ENCODE data around the gene IKZF3.
"Not testable (repeated sequence)": the region's sequence is repeated elsewhere in the genome, so short reads cannot be mapped to it uniquely, and the experiment has no call there.

The IKZF3 gene

DNA sequence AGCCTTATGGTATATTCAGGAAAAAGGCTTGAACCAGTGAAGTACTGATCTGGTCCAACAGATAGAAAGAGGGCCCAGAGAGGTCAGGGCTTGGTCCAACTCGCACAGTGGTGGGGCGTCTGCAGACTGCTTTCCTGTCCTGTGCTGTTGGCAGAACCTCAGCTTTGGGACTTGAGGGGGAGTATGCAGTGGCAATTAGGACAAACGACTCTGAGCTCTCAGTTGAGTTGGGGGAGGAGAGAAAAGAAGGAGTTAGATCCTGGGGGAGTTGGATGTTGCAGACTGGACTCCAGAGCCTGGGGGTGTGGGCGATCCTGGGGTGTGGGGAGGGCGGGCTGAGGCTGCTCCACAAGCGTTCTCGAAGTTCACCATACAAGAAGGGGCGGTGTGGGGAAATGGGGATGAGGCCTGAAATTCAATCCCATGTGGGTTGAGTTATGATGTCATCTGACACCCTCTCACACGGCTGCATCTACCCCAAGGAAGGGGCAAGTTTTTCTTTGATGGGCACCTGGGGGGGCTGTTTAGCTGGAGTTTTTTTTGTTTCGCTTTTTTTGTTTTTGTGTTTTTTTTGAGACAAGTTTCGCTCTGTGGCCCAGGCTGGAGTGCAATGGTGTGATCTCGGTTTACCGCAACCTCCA is 111.8 kb downstream of the IKZF3 start:
- no peak overlapping the region for H3K4me3 ChIP-seq (ENCODE audit: low read depth, low read length)
- no peak for DNase-seq (ENCODE audit: low read depth)
- TF ChIP-seq, protein P1, sequence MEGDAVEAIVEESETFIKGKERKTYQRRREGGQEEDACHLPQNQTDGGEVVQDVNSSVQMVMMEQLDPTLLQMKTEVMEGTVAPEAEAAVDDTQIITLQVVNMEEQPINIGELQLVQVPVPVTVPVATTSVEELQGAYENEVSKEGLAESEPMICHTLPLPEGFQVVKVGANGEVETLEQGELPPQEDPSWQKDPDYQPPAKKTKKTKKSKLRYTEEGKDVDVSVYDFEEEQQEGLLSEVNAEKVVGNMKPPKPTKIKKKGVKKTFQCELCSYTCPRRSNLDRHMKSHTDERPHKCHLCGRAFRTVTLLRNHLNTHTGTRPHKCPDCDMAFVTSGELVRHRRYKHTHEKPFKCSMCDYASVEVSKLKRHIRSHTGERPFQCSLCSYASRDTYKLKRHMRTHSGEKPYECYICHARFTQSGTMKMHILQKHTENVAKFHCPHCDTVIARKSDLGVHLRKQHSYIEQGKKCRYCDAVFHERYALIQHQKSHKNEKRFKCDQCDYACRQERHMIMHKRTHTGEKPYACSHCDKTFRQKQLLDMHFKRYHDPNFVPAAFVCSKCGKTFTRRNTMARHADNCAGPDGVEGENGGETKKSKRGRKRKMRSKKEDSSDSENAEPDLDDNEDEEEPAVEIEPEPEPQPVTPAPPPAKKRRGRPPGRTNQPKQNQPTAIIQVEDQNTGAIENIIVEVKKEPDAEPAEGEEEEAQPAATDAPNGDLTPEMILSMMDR (IDR thresholded peaks at IDR 0.05; ENCODE audit: control insufficient read depth, extremely low read depth, insufficient read depth), result no peak

DNA sequence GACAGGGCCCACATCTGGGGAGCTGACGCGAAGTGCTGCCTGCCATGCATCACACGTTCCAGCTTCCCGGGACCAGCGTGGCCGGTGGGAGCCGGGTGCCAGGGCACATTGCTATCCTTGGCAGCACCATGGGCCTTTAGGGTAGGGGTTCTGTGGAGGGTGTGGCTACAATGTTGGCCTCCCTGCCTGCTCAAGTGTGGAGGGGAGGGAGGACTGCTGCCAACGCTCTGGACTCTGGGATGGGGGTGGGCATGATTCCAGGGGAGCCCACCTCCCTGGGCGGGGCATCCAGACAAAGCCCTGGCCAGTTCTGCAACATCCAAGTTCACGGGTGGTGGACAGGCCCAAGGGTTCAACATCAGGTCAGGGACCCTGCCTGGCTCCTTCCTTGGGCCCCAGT is 112.5 kb downstream of the IKZF3 start:
- no peak for DNase-seq (ENCODE audit: low read depth)
- no peak overlapping the region for H3K4me3 ChIP-seq (ENCODE audit: low read depth, low read length)
- TF ChIP-seq, protein P1 (IDR thresholded peaks at IDR 0.05; ENCODE audit: control insufficient read depth, extremely low read depth, insufficient read depth), result no peak

DNA sequence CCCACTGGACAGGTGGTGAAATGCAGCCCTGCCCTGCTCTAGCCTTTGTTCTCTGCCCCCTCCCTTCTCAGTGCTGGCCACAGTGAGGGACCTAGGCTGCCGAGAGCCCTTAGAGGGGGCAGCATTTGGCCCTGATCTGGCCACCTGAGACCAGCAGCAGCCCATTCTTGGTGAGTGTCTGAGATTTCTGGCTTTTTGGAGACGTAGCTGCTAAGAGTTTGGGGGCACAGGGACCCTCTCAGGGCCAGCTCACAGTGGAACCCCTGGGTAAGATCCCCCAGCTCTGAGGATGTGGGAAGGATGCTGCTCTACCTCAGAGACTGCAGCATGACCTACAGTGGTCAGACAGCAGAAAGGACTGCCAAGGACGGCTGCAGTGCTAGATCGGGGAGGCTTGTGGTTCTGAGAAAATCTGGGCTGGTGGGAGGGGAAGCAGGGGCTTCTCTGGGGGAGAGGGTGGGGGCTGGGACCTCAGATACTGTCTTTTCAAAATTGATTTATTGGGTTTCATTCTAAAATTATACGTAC is 113.0 kb downstream of the IKZF3 start:
- no peak for DNase-seq (ENCODE audit: low read depth)
- no peak overlapping the region for H3K4me3 ChIP-seq (ENCODE audit: low read depth, low read length)
- TF ChIP-seq, protein P1 (IDR thresholded peaks at IDR 0.05; ENCODE audit: control insufficient read depth, extremely low read depth, insufficient read depth), result no peak

DNA sequence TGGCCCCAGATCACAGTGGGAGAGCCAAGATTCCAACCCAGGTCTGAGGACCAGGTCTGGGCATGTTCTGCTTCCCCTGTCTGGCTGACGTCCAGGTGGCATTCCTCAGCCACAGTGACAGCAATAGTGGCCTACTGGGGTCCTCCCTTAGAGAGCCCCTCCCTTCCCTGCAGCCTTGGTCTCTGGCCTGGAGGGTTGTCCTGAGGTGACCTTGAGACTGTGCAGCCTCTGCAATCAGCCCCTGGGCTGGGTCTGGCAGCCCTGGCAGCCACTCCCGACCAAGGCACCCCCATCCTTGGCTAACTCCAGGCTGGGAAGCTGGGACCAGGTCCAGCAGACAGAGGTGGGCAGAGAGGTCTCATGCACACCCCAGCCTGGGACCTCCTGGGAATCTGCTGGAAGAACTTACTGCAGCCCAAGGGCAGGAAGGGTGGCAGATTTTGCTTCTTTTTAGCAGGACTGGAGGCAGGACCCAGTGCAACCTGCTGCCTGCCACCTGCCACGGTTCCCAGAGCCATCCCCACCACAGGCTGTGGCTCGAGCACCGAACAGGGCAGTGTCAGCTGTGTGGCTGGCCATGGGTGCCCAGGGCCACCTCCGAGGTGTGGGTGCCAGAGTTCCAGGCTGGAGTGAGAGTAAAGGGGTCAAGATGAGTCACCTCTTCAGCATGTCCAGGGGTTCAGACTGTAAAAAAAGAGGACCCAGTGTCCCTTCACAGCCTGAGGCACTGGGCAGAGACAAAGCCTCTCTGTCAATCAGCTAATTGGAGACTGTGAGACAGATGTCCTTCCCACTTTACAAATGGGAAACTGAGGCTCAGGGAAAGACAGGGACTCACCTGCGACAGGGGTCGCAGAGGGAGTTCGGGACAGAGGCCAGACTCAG is 113.7 kb downstream of the IKZF3 start:
- TF ChIP-seq, protein P1 (IDR thresholded peaks at IDR 0.05; ENCODE audit: control insufficient read depth, extremely low read depth, insufficient read depth), result no peak
- H3K4me3 ChIP-seq (ENCODE audit: low read depth, low read length), result no peak overlapping the region
- no peak for DNase-seq (ENCODE audit: low read depth)

DNA sequence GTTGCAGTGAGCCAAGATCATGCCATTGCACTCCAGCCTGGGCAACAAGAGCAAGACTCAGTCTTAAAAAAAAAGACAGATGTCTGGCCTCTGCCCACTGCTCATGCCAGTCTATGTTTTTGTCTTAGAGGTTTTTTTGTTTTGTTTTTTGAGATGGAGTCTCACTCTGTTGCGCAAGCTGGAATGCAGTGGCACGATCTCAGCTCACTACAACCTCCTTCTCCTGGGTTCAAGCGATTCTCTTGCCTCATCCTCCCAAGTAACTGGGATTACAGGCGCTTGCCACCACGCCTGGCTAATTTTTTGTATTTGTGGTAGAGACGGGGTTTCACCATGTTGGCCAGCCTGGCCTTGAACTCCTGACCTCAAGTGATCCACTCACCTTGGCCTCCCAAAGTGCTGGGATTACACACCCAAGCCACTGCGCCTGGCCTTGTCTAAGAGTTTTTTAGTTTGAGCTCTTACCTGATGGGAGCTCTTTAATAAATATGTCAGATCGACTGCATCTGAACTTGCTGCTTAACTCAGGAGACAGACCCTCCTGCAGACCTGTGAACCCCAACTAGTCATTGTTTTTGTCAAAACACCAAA is 115.6 kb downstream of the IKZF3 start:
- not testable (repeated sequence) for H3K4me3 ChIP-seq (ENCODE audit: low read depth, low read length); DNase-seq (ENCODE audit: low read depth)

DNA sequence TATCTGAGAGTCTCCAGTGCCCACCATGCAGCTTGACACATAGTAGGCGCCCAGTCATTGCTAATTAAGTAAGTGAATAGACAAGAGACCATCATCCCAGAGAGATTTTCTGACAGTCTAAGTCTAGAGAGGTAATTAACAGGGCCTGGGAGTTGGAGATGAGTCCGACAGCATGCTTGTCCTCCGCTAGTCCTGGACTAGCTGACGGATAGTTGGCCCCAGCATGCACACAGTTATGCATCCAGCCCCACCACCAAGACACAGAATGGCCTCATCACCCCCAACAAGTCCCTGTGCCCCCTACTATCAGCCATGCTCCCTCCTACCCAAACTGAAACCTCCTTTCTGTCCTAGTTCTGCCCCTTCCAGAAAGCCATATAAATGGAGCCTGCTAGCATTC is 116.4 kb downstream of the IKZF3 start:
- DNase-seq (ENCODE audit: low read depth), result no peak
- no peak overlapping the region for H3K4me3 ChIP-seq (ENCODE audit: low read depth, low read length)
- TF ChIP-seq, protein P1 (IDR thresholded peaks at IDR 0.05; ENCODE audit: control insufficient read depth, extremely low read depth, insufficient read depth), result no peak

DNA sequence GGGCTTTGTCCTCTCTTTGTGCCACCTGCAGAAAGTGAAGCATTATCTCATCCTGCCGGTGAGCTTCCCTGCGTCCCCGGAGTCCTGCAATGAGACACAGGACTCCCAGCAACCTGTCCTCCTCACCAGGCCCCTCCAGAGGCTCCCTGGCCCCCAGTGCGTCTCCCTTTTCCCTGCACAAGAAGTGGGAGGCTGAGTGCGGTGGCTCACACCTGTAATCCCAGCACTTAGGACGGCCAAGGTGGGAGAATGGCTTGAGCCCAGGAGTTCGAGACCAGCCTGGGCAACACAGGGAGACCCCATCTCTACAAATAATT is 118.0 kb downstream of the IKZF3 start:
- no peak for DNase-seq (ENCODE audit: low read depth)
- TF ChIP-seq, protein P1 (IDR thresholded peaks at IDR 0.05; ENCODE audit: control insufficient read depth, extremely low read depth, insufficient read depth), result no peak
- no peak overlapping the region for H3K4me3 ChIP-seq (ENCODE audit: low read depth, low read length)

Data from LNCaP clone FGC (cell line).